Tibial artery (tissue), 4 donors: ENCODE data around the gene ARPC5L.

Source experiments
- DNase-seq, 2 donors: peaks; one replicate each; pipeline ENCODE4 v3.0.0-alpha.2; 2019
- H3K27ac ChIP-seq, 2 donors: fragments of 200-600 bp; sonication (generic) in 1 of 2; 1 replicate in 1 of 2; 2 replicates in 1 of 2; pipeline ENCODE4 v1.5.1; 2018 to 2019; ENCODE audit warnings: mild to moderate bottlenecking in 1 of 2
- H3K27me3 ChIP-seq, 2 donors: fragments of 200-600 bp; sonication (generic) in 1 of 2; one replicate each; pipeline versions ENCODE4 v1.5.1 to v1.6.0; 2016 to 2019
- H3K36me3 ChIP-seq, 3 donors: fragments of 200-600 bp; sonication (generic) in 2 of 3; one replicate each; pipeline ENCODE4 v1.5.1; 2016 to 2019; ENCODE audit warnings: mild to moderate bottlenecking in 2 of 3
- H3K4me1 ChIP-seq, 4 donors: fragments of 200-600 bp; sonication (generic) in 2 of 4; 1 replicate in 3 of 4; 2 replicates in 1 of 4; pipeline ENCODE4 v1.5.1; 2016 to 2019
- H3K4me3 ChIP-seq, 2 donors: fragments of 200-600 bp; sonication (generic) in 1 of 2; 1 replicate in 1 of 2; 2 replicates in 1 of 2; pipeline ENCODE4 v1.5.1; 2018 to 2019; ENCODE audit warnings: mild to moderate bottlenecking in 2 of 2
- H3K9me3 ChIP-seq, 3 donors: fragments of 200-600 bp; sonication (generic) in 1 of 3; one replicate each; pipeline ENCODE4 v1.5.1; 2016 to 2019
- CTCF ChIP-seq, 2 experiments: fragments of 200-600 bp in 1 of 2; fragments of 450-650 bp in 1 of 2; IDR thresholded peaks; one replicate each; pipeline ENCODE4 v1.5.1; 2017 to 2019; ENCODE audit warnings: antibody characterized with exemption in 2 of 2, mild to moderate bottlenecking in 1 of 2, moderate library complexity in 1 of 2
- intact Hi-C: fragments of 100-400 bp; cut with DNase I; formaldehyde crosslinking; loops from one replicate; pipeline ENCODE4 v1.15.0; 2023; ENCODE audit warnings: low total_unique reads

The ARPC5L gene

GRCh38 chr9:124858330-124859046 lies 3.4 kb upstream of the ARPC5L start:
- intact Hi-C loops, result no loop called here
- DNase-seq, result no peak
- no peak for TF ChIP-seq CTCF (IDR thresholded peaks at IDR 0.05)
- Histone ChIP-seq H3K27ac (no peak overlapping the region), H3K27me3 (no peaks in the 10 kb centered on the region), H3K4me3 (no peak overlapping the region), H3K36me3 (peaks cover 33 to 53% (median 37%) of the 10 kb centered on the region in 3 donors), H3K9me3 (no peaks in the 10 kb centered on the region), H3K4me1 (peaks cover 0 to 27% (median 23%) of the 10 kb centered on the region in 4 donors)

GRCh38 chr9:124859803-124860581 lies 1.9 kb upstream of the ARPC5L start:
- DNase-seq, result no peak
- intact Hi-C loops, result loop anchor here (10.0 kb wide), 1 partner anchor 285 kb away; the partner anchor contains the start of gene SCAI
- H3K9me3 ChIP-seq, result no peaks in the 10 kb centered on the region
- H3K27me3 ChIP-seq, result no peaks in the 10 kb centered on the region
- TF ChIP-seq CTCF (IDR thresholded peaks at IDR 0.05), result no peak
- peak overlapping the region in 1 of 2 donors; percentile 84 for H3K27ac ChIP-seq
- peak overlapping the region in 1 of 2 donors; percentile 78 for H3K4me3 ChIP-seq
- H3K36me3 ChIP-seq, result peaks cover 33 to 53% (median 37%) of the 10 kb centered on the region in 3 donors
- peaks cover 0 to 25% (median 23%) of the 10 kb centered on the region in 4 donors for H3K4me1 ChIP-seq

- no peaks in the 10 kb centered on the region for H3K9me3 ChIP-seq
- intact Hi-C loops, result loop anchor here (10.0 kb wide), 1 partner anchor 284 kb away; the partner anchor contains the start of gene SCAI
- H3K36me3 ChIP-seq, result peaks cover 33 to 53% (median 37%) of the 10 kb centered on the region in 3 donors
- H3K4me1 ChIP-seq, result peaks cover 0 to 25% (median 23%) of the 10 kb centered on the region in 4 donors
- TF ChIP-seq CTCF (IDR thresholded peaks at IDR 0.05), result no peak
- peak overlapping the region; percentile 81 to 84 for H3K27ac ChIP-seq
- DNase-seq, result no peak
- peak overlapping the region; percentile 60 to 78 for H3K4me3 ChIP-seq
- no peaks in the 10 kb centered on the region for H3K27me3 ChIP-seq
These were observed 1.2 kb upstream of the ARPC5L start for GRCh38 chr9:124860582-124861341.

GRCh38 chr9:124863371-124863871 lies 1.5 kb downstream of the ARPC5L start:
- no peak overlapping the region for H3K4me3 ChIP-seq

More at GRCh38 chr9:124863371-124863871, 1.5 kb downstream of the ARPC5L start:
- no peak for TF ChIP-seq CTCF (IDR thresholded peaks at IDR 0.05)
- no peaks in the 10 kb centered on the region for H3K9me3 ChIP-seq
- intact Hi-C loops, result loop anchor here (10.0 kb wide), 1 partner anchor 281 kb away; the partner anchor contains the start of gene SCAI
- DNase-seq, result no peak
- H3K36me3 ChIP-seq, result peaks cover 19 to 27% (median 23%) of the 10 kb centered on the region in 3 donors
- H3K27ac ChIP-seq, result no peak overlapping the region
- no peaks in the 10 kb centered on the region for H3K27me3 ChIP-seq
- peaks cover 0 to 38% (median 33%) of the 10 kb centered on the region in 4 donors for H3K4me1 ChIP-seq
